DMS114 treated with DMSO at 0.1 percent for 48 hours (cell line): Measurements from ENCODE around the gene CDC6.

Experiments used
- DNase-seq: peaks from one replicate; lab custom pipeline; 2025; ENCODE audit not compliant: unreplicated experiment; lab: John Stamatoyannopoulos, UW

Gene CDC6

GRCh38 chr17:40310882-40311391 lies 23.3 kb downstream of the CDC6 start:
- no peak for DNase-seq

GRCh38 chr17:40311575-40311974 lies 23.9 kb downstream of the CDC6 start:
- DNase-seq = no peak

GRCh38 chr17:40312131-40312731 lies 24.6 kb downstream of the CDC6 start:
- no peak for DNase-seq

- DNase-seq = no peak
These were observed 25.4 kb downstream of the CDC6 start for GRCh38 chr17:40312893-40313667.

GRCh38 chr17:40313668-40314583 lies 26.2 kb downstream of the CDC6 start:
- no peak for DNase-seq

- DNase-seq = no peak
These were observed 26.9 kb downstream of the CDC6 start for GRCh38 chr17:40314584-40314956.

GRCh38 chr17:40315206-40315605 lies 27.5 kb downstream of the CDC6 start:
- DNase-seq = no peak

- DNase-seq = no peak
These were observed 28.2 kb downstream of the CDC6 start for GRCh38 chr17:40315678-40316570.

GRCh38 chr17:40316571-40317344 lies 29.1 kb downstream of the CDC6 start:
- no peak for DNase-seq

- peak; percentile 37 for DNase-seq
These were observed 29.7 kb downstream of the CDC6 start for GRCh38 chr17:40317345-40317873.

- peak; percentile 79 for DNase-seq
These were observed 30.5 kb downstream of the CDC6 start for GRCh38 chr17:40317880-40318829.

- no peak for DNase-seq
These were observed 31.2 kb downstream of the CDC6 start for GRCh38 chr17:40318830-40319391.

GRCh38 chr17:40319651-40320540 lies 32.2 kb downstream of the CDC6 start:
- DNase-seq = no peak

- no peak for DNase-seq
These were observed 33.3 kb downstream of the CDC6 start for GRCh38 chr17:40320756-40321523.

GRCh38 chr17:40321524-40321929 lies 33.8 kb downstream of the CDC6 start:
- DNase-seq = no peak

GRCh38 chr17:40321961-40322357 lies 34.3 kb downstream of the CDC6 start:
- no peak for DNase-seq
